Tibial artery (tissue), 4 donors: ENCODE results near the gene TEAD1.

Experiments
- DNase-seq, 2 donors: peaks; one replicate each; pipeline ENCODE4 v3.0.0-alpha.2; 2019
- H3K27ac ChIP-seq, 2 donors: fragments of 200-600 bp; sonication (generic) in 1 of 2; 1 replicate in 1 of 2; 2 replicates in 1 of 2; pipeline ENCODE4 v1.5.1; 2018 to 2019; ENCODE audit warnings: mild to moderate bottlenecking in 1 of 2
- H3K27me3 ChIP-seq, 2 donors: fragments of 200-600 bp; sonication (generic) in 1 of 2; one replicate each; pipeline versions ENCODE4 v1.5.1 to v1.6.0; 2016 to 2019
- H3K36me3 ChIP-seq, 3 donors: fragments of 200-600 bp; sonication (generic) in 2 of 3; one replicate each; pipeline ENCODE4 v1.5.1; 2016 to 2019; ENCODE audit warnings: mild to moderate bottlenecking in 2 of 3
- H3K4me1 ChIP-seq, 4 donors: fragments of 200-600 bp; sonication (generic) in 2 of 4; 1 replicate in 3 of 4; 2 replicates in 1 of 4; pipeline ENCODE4 v1.5.1; 2016 to 2019
- H3K4me3 ChIP-seq, 2 donors: fragments of 200-600 bp; sonication (generic) in 1 of 2; 1 replicate in 1 of 2; 2 replicates in 1 of 2; pipeline ENCODE4 v1.5.1; 2018 to 2019; ENCODE audit warnings: mild to moderate bottlenecking in 2 of 2
- H3K9me3 ChIP-seq, 3 donors: fragments of 200-600 bp; sonication (generic) in 1 of 3; one replicate each; pipeline ENCODE4 v1.5.1; 2016 to 2019
- intact Hi-C: fragments of 100-400 bp; cut with DNase I; formaldehyde crosslinking; loops from one replicate; pipeline ENCODE4 v1.15.0; 2023; ENCODE audit warnings: low total_unique reads
- TF ChIP-seq, protein P1 (sequence below), 2 experiments: fragments of 200-600 bp in 1 of 2; fragments of 450-650 bp in 1 of 2; IDR thresholded peaks; one replicate each; pipeline ENCODE4 v1.5.1; 2017 to 2019; ENCODE audit warnings: antibody characterized with exemption in 2 of 2, mild to moderate bottlenecking in 1 of 2, moderate library complexity in 1 of 2

Gene TEAD1

DNA sequence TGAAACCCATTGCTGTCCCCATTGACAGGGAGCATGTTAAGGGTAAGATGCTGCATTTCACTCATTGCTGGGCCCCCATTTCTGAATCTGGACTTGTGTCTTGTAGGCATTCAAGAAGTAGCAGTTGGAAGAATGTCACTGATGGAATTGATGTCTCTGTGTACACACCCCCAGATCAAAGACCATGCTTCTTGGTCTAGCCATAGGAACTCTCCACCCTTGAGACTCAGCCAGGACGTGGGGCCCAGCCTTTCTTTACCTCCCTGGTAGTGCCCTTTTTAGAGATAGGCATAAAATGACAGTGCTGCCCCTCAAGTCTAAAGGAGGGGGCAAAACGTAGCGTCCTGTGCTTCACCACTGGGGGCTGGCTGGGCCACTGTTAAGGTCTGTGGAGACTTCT, 135.1 kb downstream of the TEAD1 start:
- Histone ChIP-seq H3K27ac (no peak overlapping the region), H3K9me3 (no peaks in the 10 kb centered on the region), H3K4me1 (peaks cover 0 to 27% (median 17%) of the 10 kb centered on the region in 4 donors), H3K4me3 (no peak overlapping the region), H3K36me3 (no peaks in the 10 kb centered on the region), H3K27me3 (no peaks in the 10 kb centered on the region)
- DNase-seq = no peak
- intact Hi-C loops = no loop called here
- TF ChIP-seq, protein P1, sequence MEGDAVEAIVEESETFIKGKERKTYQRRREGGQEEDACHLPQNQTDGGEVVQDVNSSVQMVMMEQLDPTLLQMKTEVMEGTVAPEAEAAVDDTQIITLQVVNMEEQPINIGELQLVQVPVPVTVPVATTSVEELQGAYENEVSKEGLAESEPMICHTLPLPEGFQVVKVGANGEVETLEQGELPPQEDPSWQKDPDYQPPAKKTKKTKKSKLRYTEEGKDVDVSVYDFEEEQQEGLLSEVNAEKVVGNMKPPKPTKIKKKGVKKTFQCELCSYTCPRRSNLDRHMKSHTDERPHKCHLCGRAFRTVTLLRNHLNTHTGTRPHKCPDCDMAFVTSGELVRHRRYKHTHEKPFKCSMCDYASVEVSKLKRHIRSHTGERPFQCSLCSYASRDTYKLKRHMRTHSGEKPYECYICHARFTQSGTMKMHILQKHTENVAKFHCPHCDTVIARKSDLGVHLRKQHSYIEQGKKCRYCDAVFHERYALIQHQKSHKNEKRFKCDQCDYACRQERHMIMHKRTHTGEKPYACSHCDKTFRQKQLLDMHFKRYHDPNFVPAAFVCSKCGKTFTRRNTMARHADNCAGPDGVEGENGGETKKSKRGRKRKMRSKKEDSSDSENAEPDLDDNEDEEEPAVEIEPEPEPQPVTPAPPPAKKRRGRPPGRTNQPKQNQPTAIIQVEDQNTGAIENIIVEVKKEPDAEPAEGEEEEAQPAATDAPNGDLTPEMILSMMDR (IDR thresholded peaks at IDR 0.05) = no peak

DNA sequence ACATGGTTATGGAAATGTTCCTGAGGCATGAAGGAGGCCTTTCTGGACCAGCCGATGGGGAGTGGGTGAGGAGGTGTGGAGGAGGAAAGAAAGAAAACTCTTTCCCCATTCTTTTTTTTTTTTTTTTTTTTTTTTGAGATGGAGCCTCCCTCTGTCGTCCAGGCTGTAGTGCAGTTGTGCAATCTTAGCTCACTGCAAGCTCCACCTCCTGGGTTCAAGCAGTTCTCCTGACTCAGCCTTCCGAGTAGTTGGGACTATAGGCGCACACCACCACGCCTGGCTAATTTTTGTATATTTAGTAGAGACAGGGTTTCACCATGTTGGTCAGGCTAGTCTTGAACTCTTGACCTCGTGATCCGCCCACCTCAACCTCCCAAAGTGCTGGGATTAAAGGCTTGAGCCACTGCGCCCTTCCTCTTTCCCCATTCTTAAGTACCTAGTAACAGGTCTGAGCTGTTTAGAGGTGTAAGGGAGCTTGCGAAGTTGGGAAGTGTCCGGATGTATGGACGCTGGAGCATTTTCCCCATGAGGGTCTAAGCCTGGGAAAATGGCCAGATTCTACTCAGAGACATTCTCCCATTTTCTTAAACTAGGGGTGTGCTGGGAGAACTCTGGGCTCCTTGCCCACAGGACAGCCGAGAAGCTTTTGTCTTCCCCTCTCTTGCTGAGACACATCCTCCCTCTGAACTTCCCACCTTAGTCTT, 135.8 kb downstream of the TEAD1 start:
- no peak overlapping the region for H3K4me3 ChIP-seq
- H3K9me3 ChIP-seq = no peaks in the 10 kb centered on the region
- H3K36me3 ChIP-seq = no peaks in the 10 kb centered on the region
- TF ChIP-seq, protein P1 (IDR thresholded peaks at IDR 0.05) = no peak
- no peaks in the 10 kb centered on the region for H3K27me3 ChIP-seq
- DNase-seq = peak in 1 of 2 donors; percentile 44
- intact Hi-C loops = loop anchor here (10.0 kb wide), 2 partner anchors 75 to 125 kb away; no protein-coding TSS in a partner anchor
- no peak overlapping the region for H3K27ac ChIP-seq
- peaks cover 0 to 32% (median 21%) of the 10 kb centered on the region in 4 donors for H3K4me1 ChIP-seq

DNA sequence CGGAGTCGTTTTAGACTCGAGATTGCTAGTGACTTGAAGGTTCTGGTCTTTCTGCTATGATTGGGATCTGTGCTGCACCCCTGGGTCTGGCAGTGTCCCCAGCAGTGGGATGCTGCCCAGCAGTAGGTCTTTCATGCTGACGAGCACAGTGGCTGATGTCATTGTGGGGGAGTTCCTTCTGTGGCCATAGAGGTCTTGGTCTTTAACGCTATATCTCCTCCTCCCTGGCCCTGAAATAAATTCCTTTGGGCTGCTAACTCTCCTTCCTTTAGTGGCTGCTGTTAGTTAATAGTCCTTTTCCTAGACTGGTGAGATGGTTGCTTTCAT, 136.3 kb downstream of the TEAD1 start:
- no peak overlapping the region for H3K27ac ChIP-seq
- TF ChIP-seq, protein P1 (IDR thresholded peaks at IDR 0.05) = no peak
- H3K4me3 ChIP-seq = no peak overlapping the region
- H3K27me3 ChIP-seq = no peaks in the 10 kb centered on the region
- no peaks in the 10 kb centered on the region for H3K36me3 ChIP-seq
- intact Hi-C loops = loop anchor here (10.0 kb wide), 2 partner anchors 74 to 126 kb away; no protein-coding TSS in a partner anchor
- peaks cover 0 to 37% (median 22%) of the 10 kb centered on the region in 4 donors for H3K4me1 ChIP-seq
- no peak for DNase-seq
- no peaks in the 10 kb centered on the region for H3K9me3 ChIP-seq

DNA sequence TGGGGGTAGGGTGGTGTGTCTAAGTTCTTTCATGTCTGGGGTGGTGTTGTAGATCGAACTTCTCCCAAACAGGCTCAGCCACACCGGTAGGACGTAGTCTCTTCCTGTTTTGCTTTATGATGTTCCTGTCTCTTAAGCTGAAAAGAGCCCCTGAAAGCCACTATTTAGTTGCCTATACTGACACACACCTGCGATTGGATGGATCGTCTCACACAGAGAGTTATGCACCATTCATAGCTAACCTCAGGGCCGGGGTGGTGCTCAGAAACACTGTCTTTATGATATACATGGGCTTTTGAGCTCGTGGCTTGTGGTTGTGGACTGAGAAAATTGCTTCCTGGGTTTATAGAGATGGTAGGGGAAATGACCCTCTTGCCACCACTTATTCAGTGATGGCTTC, 137.6 kb downstream of the TEAD1 start:
- H3K27ac ChIP-seq = no peak overlapping the region
- no peak overlapping the region for H3K4me3 ChIP-seq
- DNase-seq = no peak
- intact Hi-C loops = loop anchor here (10.0 kb wide), 2 partner anchors 73 to 127 kb away; no protein-coding TSS in a partner anchor
- H3K27me3 ChIP-seq = no peaks in the 10 kb centered on the region
- H3K9me3 ChIP-seq = no peaks in the 10 kb centered on the region
- H3K4me1 ChIP-seq = peaks cover 0 to 37% (median 22%) of the 10 kb centered on the region in 4 donors
- TF ChIP-seq, protein P1 (IDR thresholded peaks at IDR 0.05) = no peak
- no peaks in the 10 kb centered on the region for H3K36me3 ChIP-seq

DNA sequence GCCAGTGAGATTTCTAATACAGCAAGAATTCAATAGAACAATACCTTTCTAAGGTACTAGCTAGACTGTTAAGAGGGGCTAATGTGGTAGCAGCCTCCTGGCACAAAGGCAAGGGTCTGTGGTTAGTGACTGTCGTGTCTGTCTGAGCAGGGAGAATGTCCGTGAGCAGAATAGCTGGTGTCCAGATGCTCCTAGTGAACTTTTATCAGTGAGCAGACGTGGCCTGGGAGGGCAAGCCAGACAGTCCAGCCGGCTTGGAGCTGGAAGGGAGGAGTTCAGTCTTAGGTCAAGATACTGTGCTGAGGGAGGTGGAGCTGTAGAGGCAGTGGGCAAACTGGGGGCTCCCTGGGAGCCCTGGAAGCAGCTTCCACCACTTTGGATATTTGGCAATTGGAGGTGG, 138.6 kb downstream of the TEAD1 start:
- Histone ChIP-seq H3K27me3 (no peaks in the 10 kb centered on the region), H3K4me1 (peaks cover 0 to 40% (median 22%) of the 10 kb centered on the region in 4 donors), H3K36me3 (no peaks in the 10 kb centered on the region), H3K27ac (no peak overlapping the region), H3K9me3 (no peaks in the 10 kb centered on the region), H3K4me3 (no peak overlapping the region)
- DNase-seq = no peak
- intact Hi-C loops = loop anchor here (10.0 kb wide), 2 partner anchors 72 to 128 kb away; no protein-coding TSS in a partner anchor
- TF ChIP-seq, protein P1 (IDR thresholded peaks at IDR 0.05) = no peak
